ENCODE results near the gene PTGER1. TPM values are rescaled to one million over a fixed set of nuclear protein-coding genes. Genes with fewer than 3 reads are reported as not detected.

Gene PTGER1
- total and polyA plus RNA-seq, 2 of the 4 experiments (the other 2 are of a cell fraction) = 0.54 to 0.60 TPM

DNA sequence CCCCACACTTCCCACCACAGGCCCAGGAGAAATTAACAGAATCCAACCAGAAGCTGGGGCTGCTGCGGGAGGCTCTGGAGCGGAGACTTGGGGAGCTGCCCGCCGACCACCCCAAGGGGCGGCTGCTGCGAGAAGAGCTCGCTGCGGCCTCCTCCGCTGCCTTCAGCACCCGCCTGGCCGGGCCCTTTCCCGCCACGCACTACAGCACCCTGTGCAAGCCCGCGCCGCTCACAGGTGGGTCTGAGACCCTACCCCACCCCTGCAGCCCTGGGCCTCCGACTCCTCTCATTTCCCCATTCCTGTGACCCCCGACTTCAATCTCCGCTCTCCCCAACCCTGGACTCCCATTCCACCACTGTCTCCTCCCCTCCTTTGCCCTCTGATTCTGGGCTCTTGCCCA lies 24.3 kb downstream of the PTGER1 start:
- Histone ChIP-seq H3K79me1 (ENCODE audit: low read depth in 1 of 2, low read length in 2 of 2) (peaks cover 0 to 14% of the 10 kb centered on the region in 2 experiments; a peak in 3 of 4 replicates), H4K91ac (ENCODE audit: insufficient read depth, low read depth, low read length) (no peak overlapping the region), H3K4me1 (ENCODE audit: control insufficient read depth, insufficient read depth, low read length) (no peaks in the 10 kb centered on the region), H2BK5ac (ENCODE audit: low read depth, low read length, poor library complexity, severe bottlenecking) (no peak overlapping the region), H3K36me3 (ENCODE audit: control insufficient read depth, insufficient read depth, low read length) (peaks cover 58% of the 10 kb centered on the region), H3K18ac (ENCODE audit: low read depth, low read length) (no peak overlapping the region), H3K9me1 (ENCODE audit: insufficient read depth, low read length) (peaks cover 11% of the 10 kb centered on the region), H2AK9ac (replicated peaks; ENCODE audit: low read depth, low read length, poor library complexity) (no peak overlapping the region), H4K20me1 (ENCODE audit: insufficient read depth, low read length) (peaks cover 4% of the 10 kb centered on the region), H3K4ac (ENCODE audit: low read depth, low read length) (no peak overlapping the region), H2BK20ac (ENCODE audit: low read depth, low read length) (no peak overlapping the region), H2BK15ac (ENCODE audit: low read depth, low read length) (no peak overlapping the region), H2BK120ac (ENCODE audit: low read depth, low read length) (no peak overlapping the region), H2AFZ (replicated peaks; ENCODE audit: low read length, poor library complexity) (no peak overlapping the region), H4K5ac (ENCODE audit: low read depth, low read length) (no peak overlapping the region), H3K9me3 (ENCODE audit: control insufficient read depth, insufficient read depth, low read length) (no peaks in the 10 kb centered on the region), H3K9ac (ENCODE audit: low read depth, low read length) (no peak overlapping the region), H3K4me2 (ENCODE audit: low read depth, low read length) (no peak overlapping the region), H3K56ac (ENCODE audit: extremely low read depth, insufficient read depth, low read length) (no peak overlapping the region), H3K4me3 (ENCODE audit: insufficient read depth, low read depth, low read length) (no peak overlapping the region), H4K8ac (ENCODE audit: low read depth in 2 of 2, low read length in 2 of 2) (no peak overlapping the region), H3K23ac (ENCODE audit: low read depth, low read length) (no peak overlapping the region), H3K27ac (ENCODE audit: insufficient read depth, low read length) (no peak overlapping the region), H3K14ac (replicated peaks; ENCODE audit: low read depth, low read length) (no peak overlapping the region), H3K27me3 (ENCODE audit: control insufficient read depth, insufficient read depth, low read length) (no peaks in the 10 kb centered on the region), H2AK5ac (ENCODE audit: low read depth, low read length) (no peak overlapping the region)
- POLR2A ChIA-PET (ENCODE audit: unreplicated experiment) = no interaction called here
- in situ Hi-C loops (cut with MboI; ENCODE audit: low sequenced_read_pairs) (no loop called here), intact Hi-C loops (cut with micrococcal nuclease) (no loop called here), dilution Hi-C loops (cut with HindIII; ENCODE audit: low sequenced_read_pairs, unreplicated experiment) (no loop called here)
- no peak for DNase-seq
- TF ChIP-seq RCOR1 (IDR thresholded peaks at IDR 0.05; ENCODE audit: insufficient replicate concordance, low read length) (no peak), NFE2L2 (IDR thresholded peaks at IDR 0.05; ENCODE audit: low read depth, low read length) (no peak), RFX5 (IDR thresholded peaks at IDR 0.05; ENCODE audit: low read depth, low read length) (no peak), FOS (IDR thresholded peaks at IDR 0.05; ENCODE audit: low read depth, low read length) (no peak), POLR2A (IDR thresholded peaks at IDR 0.05; ENCODE audit: low read depth, low read length) (no peak), MXI1 (IDR thresholded peaks at IDR 0.05; ENCODE audit: borderline replicate concordance, low read depth, low read length) (no peak), MAFK (IDR thresholded peaks at IDR 0.05; ENCODE audit: low read depth, low read length) (no peak), SMC3 (IDR thresholded peaks at IDR 0.05; ENCODE audit: low read depth, low read length) (no peak)
- TF ChIP-seq, protein P1, sequence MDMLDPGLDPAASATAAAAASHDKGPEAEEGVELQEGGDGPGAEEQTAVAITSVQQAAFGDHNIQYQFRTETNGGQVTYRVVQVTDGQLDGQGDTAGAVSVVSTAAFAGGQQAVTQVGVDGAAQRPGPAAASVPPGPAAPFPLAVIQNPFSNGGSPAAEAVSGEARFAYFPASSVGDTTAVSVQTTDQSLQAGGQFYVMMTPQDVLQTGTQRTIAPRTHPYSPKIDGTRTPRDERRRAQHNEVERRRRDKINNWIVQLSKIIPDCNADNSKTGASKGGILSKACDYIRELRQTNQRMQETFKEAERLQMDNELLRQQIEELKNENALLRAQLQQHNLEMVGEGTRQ (IDR thresholded peaks at IDR 0.05; ENCODE audit: low read depth, low read length) = no peak
- TF ChIP-seq, protein P2, sequence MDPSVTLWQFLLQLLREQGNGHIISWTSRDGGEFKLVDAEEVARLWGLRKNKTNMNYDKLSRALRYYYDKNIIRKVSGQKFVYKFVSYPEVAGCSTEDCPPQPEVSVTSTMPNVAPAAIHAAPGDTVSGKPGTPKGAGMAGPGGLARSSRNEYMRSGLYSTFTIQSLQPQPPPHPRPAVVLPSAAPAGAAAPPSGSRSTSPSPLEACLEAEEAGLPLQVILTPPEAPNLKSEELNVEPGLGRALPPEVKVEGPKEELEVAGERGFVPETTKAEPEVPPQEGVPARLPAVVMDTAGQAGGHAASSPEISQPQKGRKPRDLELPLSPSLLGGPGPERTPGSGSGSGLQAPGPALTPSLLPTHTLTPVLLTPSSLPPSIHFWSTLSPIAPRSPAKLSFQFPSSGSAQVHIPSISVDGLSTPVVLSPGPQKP (IDR thresholded peaks at IDR 0.05; ENCODE audit: borderline replicate concordance, low read depth, low read length) = no peak
- TF ChIP-seq, protein P3, sequence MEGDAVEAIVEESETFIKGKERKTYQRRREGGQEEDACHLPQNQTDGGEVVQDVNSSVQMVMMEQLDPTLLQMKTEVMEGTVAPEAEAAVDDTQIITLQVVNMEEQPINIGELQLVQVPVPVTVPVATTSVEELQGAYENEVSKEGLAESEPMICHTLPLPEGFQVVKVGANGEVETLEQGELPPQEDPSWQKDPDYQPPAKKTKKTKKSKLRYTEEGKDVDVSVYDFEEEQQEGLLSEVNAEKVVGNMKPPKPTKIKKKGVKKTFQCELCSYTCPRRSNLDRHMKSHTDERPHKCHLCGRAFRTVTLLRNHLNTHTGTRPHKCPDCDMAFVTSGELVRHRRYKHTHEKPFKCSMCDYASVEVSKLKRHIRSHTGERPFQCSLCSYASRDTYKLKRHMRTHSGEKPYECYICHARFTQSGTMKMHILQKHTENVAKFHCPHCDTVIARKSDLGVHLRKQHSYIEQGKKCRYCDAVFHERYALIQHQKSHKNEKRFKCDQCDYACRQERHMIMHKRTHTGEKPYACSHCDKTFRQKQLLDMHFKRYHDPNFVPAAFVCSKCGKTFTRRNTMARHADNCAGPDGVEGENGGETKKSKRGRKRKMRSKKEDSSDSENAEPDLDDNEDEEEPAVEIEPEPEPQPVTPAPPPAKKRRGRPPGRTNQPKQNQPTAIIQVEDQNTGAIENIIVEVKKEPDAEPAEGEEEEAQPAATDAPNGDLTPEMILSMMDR (conservative IDR thresholded peaks at IDR 0.05; ENCODE audit: low read depth, low read length) = no peak
- WGBS, 2 experiments (ENCODE audit: extremely low coverage in 2 of 2, insufficient read length in 1 of 2) = 91% methylated on average over 11 of the region's 19 CpGs; no CpG with 5 or more reads in 1 of the 2 experiments
- no TSS peak for BruUV-seq (replicated peaks)
- CTCF ChIA-PET = no interaction called here
- no peak for ATAC-seq (ENCODE audit: low read depth)
